ENCODE measurements around the gene COIL. TPM values are rescaled to one million over a fixed set of nuclear protein-coding genes. Genes with fewer than 3 reads are reported as not detected.

COIL gene
- total and polyA plus RNA-seq, 2 of the 13 experiments (the other 11 are each of a cell fraction or from before 2014, with no cell fraction given), result 8.1 to 29.4 TPM

DNA sequence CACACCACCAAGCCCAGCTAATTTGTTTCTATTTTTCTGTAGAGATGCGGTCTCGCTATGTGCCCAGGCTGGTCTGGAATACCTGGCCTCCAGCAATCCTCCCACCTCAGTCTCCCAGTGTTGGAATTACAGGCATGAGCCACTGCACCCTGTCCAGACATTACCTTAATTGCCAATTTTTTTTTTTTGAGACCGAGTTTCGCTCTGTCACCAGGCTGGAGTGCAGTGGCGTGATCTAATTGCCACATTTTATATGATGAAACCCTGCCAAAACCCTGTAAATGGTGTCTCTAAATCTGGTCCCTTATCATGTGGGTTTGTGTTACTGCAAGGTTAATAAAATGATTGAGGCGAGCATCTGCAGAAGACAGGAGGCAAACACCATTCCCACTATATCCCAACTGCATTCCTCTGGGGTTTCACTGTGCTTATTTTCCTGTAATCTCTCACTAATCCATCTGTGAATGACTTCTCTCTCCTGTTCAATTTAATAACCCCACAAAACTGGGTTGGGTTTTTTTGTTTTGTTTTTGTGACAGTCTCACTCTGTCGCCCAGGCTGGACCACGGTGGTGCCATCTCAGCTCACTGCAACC, 27.6 kb downstream of the COIL start:
- WGBS (ENCODE audit: low lambda C conversion rate), result 92% methylated on average over 8 of the region's 8 CpGs
- in situ Hi-C loops (cut with HindIII; ENCODE audit: extremely low pct_ligation_motif_present, low pct_unique_long_range_greater_than_20kb), result no loop called here

DNA sequence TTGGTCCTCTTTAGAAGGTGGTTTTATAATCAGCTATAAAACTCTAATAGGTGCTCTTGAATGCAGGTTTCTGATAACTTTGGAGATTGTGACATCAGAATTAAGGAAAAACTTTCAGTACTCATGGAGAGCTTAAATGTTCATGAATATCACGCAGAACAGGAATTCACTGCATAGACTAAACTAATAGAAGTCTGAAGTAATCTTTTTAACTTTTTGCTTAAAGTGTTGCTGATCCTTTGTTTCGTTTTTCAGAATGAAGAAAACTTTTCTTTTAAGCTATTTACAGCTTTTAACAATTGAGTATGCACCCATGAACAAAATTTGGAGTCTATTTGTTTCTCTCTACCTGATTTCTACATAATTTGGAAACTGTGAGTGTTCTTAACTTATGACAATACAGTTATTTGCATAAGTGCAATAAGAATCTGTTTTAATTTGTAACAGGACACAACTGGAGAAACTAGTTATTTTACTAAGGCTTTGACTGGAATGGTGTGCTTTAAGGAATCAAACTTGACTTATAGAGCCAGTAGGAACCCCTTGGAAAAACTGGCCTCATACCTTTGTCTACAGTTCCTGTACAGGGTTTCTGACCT, 30.0 kb downstream of the COIL start:
- no peaks in the 10 kb centered on the region for H3K79me2 ChIP-seq (ENCODE audit: insufficient read depth, low read length)
- no TSS peak for BruUV-seq (replicated peaks)
- CTCF ChIA-PET (ENCODE audit: low intra/inter-chr PET ratio, low total read pairs), result no interaction called here
- POLR2A ChIA-PET, result no interaction called here
- no peaks in the 10 kb centered on the region for H4K20me1 ChIP-seq (ENCODE audit: insufficient read depth, low read length)
- WGBS (ENCODE audit: low lambda C conversion rate), result 31% methylated on average over 2 of the region's 2 CpGs
- H3K36me3 ChIP-seq (replicated peaks in 1 of 2; ENCODE audit: control insufficient read depth in 1 of 2, insufficient read depth in 2 of 2, low read length in 2 of 2), result no peaks in the 10 kb centered on the region
- H3K9me3 ChIP-seq (ENCODE audit: low read length), result peaks cover 32% of the 10 kb centered on the region
- H3K27me3 ChIP-seq (ENCODE audit: control insufficient read depth in 1 of 2, insufficient read depth in 2 of 2, low read length in 2 of 2), result no peaks in the 10 kb centered on the region
- H2AFZ ChIP-seq (ENCODE audit: low read length), result no peak overlapping the region
- no peak overlapping the region for H3K4me3 ChIP-seq (replicated peaks in 1 of 3; ENCODE audit: insufficient read depth in 1 of 3, low read depth in 2 of 3, low read length in 3 of 3)
- no peak for FAIRE-seq
- H3K9ac ChIP-seq (ENCODE audit: insufficient read depth, low read depth, low read length), result no peak overlapping the region
- TF ChIP-seq KLF16 (CRISPR knock-in tag; IDR thresholded peaks at IDR 0.05), result no peak
- no peak for TF ChIP-seq SIN3A (IDR thresholded peaks at IDR 0.05; ENCODE audit: borderline replicate concordance, low read depth, low read length)
- no peak overlapping the region for H3K4me2 ChIP-seq (ENCODE audit: low read depth, low read length)
- H3K4me1 ChIP-seq (ENCODE audit: insufficient read depth, low read length), result peaks cover 7% of the 10 kb centered on the region
- in situ Hi-C loops (cut with HindIII; ENCODE audit: extremely low pct_ligation_motif_present, low pct_unique_long_range_greater_than_20kb), result no loop called here
- no peak overlapping the region for H3K27ac ChIP-seq (ENCODE audit: extremely low read length, insufficient read depth, low read length)
- intact Hi-C loops (cut with micrococcal nuclease; ENCODE audit: unreplicated experiment), result no loop called here
- no peak for DNase-seq (ENCODE audit: low spot score)
- no peak for ATAC-seq

More for the DNA sequence above, 27.6 kb downstream of the COIL start:
- no peak overlapping the region for H3K4me3 ChIP-seq (replicated peaks in 1 of 3; ENCODE audit: insufficient read depth in 1 of 3, low read depth in 2 of 3, low read length in 3 of 3)
- peaks cover under 1 to 19% of the 10 kb centered on the region in 2 experiments; a peak in 3 of 5 replicates for H3K36me3 ChIP-seq (replicated peaks in 1 of 2; ENCODE audit: control insufficient read depth in 1 of 2, insufficient read depth in 2 of 2, low read length in 2 of 2)
- no TSS peak for BruUV-seq (replicated peaks)
- no peak overlapping the region for H3K27ac ChIP-seq (ENCODE audit: extremely low read length, insufficient read depth, low read length)
- H4K20me1 ChIP-seq (ENCODE audit: insufficient read depth, low read length), result no peaks in the 10 kb centered on the region
- H3K27me3 ChIP-seq (ENCODE audit: control insufficient read depth in 1 of 2, insufficient read depth in 2 of 2, low read length in 2 of 2), result no peaks in the 10 kb centered on the region
- CTCF ChIA-PET (ENCODE audit: low intra/inter-chr PET ratio, low total read pairs), result no interaction called here
- DNase-seq (ENCODE audit: low spot score) (no peak), FAIRE-seq (no peak), ATAC-seq (no peak; the same call in 2 of the 3 replicates)
- H3K79me2 ChIP-seq (ENCODE audit: insufficient read depth, low read length), result no peaks in the 10 kb centered on the region
- no peak overlapping the region for H3K9ac ChIP-seq (ENCODE audit: insufficient read depth, low read depth, low read length)
- peaks cover 17% of the 10 kb centered on the region for H3K4me1 ChIP-seq (ENCODE audit: insufficient read depth, low read length)
- H3K9me3 ChIP-seq (ENCODE audit: low read length), result peaks cover 31% of the 10 kb centered on the region
- no peak overlapping the region for H3K4me2 ChIP-seq (ENCODE audit: low read depth, low read length)
- H2AFZ ChIP-seq (ENCODE audit: low read length), result no peak overlapping the region
- TF ChIP-seq MEIS1 (CRISPR knock-in tag; IDR thresholded peaks at IDR 0.05; ENCODE audit: borderline replicate concordance), result no peak
- no peak for TF ChIP-seq MLLT10 (CRISPR knock-in tag; IDR thresholded peaks at IDR 0.05)
- TF ChIP-seq SCMH1 (CRISPR knock-in tag; IDR thresholded peaks at IDR 0.05; ENCODE audit: borderline replicate concordance), result no peak
- POLR2A ChIA-PET, result no interaction called here
- intact Hi-C loops (cut with micrococcal nuclease; ENCODE audit: unreplicated experiment), result no loop called here
